ENCODE measurements around the gene KRT74.

The KRT74 gene

DNA sequence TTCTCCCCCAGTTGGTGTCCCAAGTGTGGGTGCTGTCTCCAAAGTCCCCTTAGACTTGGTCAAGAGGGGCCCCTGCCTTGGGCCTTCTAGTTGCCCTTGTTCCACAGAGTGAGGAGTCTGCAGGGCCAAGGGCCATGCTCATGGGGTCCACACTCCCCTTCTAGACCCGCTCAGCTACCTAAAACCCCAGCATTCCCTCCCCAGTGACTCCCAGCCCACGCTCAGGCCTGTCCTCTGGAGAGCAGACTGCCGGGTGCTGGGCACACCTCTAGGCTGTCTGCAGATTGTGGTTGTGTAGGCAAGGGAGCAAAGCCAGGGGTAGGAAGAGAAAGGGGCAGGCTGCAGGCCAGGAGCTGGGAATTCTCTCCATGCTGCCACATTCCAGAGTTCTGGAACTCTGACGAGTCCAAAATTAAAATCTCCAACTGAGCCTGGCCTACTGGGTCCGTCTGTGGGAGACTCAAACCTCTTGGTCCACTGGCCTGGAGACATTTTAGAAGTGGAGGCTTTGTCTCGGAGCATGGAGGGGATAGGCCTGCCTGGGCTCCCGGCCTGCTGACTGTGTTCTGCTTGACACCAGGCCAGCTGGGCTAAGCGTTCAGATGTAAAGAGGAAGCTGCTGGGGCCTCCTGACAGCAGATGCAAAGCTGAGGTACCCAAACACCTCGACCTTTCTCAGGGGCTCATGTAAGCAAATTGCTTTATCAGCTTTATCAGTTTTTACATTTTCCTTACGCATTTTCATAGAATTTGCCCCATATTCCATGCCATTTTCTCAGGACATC, 39.8 kb downstream of the KRT74 start:
- DNase-seq = no peak

DNA sequence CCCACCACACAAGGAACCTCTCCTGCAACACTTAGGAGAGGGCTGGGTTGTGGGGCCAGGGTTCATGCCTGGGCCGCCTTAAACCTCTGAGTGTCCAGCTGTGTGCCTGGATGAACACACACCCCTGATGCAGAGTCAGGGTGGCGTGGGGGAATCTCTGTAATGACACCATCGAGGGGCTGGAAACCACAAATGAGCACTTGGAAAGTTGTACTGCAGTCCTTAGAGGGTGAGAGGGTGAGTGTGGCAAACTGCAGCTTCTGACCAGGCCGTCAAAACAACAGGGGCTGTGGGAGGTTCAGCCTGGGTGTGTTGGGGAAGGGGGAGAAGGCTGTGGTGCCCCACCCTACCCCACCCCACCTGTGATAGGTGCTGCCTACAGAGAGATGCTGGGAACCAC, 41.0 kb downstream of the KRT74 start:
- DNase-seq = no peak

DNA sequence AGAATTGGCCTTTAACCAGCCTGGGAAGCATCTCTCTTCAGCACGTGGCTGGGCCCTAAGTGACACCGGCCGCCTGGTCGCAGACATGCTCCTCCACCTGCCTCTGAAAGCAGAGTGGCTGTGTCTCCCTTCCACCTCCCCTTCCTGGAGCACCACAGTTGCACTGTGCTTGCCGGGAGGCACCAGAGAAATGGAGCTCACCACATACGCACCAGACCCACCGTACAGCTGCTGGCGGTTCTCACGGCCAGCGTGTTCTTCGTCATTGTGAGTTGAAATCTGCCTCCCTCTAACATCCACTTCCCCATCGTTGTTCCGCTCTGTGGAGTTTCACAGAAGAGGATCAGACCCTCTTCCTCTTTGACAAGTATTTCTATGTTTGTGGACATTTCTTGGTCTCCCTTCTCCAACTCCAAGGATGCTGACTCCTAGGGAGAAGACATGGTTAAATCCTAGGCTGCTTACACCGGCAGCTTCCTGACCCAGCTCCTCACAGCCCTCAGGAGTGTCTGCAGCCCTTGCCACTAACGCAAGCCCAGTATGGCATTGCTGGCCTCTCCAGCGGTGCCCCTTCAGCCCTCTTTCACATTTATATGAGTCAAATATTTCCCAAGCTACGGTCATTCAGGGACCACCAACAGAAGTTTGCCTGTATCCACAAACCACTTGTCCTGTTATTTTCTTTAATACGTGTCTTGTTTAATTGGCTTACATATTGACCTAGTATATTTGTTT, 41.9 kb downstream of the KRT74 start:
- no peak for DNase-seq

DNA sequence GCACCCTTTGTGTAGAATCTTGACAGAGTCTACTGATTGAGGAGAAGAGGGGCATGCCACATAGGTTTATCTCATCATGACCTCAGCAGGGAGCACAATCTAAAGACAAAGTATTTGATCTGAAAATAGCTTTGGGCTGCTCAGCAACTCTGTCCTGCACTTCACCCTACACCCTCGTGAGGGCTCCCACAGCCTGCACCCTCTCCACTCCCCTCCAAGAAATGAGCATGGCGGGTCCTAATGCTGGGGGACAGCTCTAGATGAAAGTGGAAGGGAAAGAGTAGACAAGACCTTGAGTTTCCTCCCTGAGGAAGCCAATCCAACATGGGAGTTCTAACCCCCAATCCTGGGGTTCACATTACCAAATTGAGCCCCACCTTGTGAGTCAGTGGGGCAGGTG, 42.7 kb downstream of the KRT74 start:
- DNase-seq = no peak

DNA sequence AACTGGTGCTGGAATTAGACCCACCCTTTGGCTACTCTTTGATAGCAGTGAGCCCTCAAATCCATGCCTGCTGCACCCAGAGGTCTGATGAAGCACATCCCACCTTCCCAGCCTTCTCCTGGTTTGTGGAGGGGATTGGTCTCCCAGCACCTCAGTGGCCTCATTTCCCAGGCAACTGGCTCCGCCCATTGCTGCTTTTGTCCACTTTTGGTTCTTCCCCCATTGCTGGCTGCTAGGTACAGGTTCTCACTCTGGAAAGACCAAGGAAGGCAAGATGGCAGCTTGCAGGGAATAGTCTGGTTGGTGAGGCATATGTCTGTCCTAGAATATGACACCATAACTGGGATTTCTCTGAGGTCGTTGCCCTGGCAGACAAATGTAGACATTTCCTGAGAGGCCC, 43.3 kb downstream of the KRT74 start:
- DNase-seq = no peak

DNA sequence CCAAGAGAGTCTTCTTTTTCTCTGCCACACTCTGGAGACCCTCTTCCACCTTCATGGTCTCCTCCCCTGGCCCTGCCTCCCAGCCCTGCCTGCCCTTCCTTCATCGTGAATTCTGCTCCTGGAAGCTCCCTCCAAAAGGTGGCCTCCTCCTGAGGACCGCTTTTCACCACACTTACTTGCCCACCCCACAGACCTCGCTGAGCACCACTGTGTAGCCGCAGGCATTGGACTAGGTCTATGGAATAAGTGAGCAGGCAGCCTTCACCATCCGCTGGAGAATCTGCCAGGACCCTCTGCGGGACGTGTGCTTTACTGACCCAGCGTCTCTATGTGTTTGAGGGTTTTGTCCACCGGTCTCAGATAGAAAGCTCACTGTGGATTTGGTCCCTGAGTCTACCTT, 43.8 kb downstream of the KRT74 start:
- no peak for DNase-seq

DNA sequence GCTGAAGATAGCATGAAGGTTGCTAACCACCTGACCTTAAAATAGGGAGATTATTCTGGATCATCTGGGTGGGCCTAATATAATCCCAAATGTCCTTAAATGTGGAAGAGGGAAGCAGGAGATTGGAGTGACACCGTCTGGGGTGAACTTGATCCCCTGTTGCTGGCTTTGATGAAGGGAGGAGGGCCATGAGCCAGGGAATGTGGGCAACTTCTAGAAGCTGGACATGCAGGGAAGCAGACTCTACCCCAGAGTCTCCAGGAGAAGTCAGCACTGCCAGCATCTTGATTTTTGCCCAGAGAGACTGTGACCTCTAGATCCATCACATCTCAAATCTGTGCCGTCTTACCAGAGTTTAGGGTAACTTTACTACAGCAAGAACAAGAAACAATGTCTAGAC, 44.2 kb downstream of the KRT74 start:
- DNase-seq = no peak

DNA sequence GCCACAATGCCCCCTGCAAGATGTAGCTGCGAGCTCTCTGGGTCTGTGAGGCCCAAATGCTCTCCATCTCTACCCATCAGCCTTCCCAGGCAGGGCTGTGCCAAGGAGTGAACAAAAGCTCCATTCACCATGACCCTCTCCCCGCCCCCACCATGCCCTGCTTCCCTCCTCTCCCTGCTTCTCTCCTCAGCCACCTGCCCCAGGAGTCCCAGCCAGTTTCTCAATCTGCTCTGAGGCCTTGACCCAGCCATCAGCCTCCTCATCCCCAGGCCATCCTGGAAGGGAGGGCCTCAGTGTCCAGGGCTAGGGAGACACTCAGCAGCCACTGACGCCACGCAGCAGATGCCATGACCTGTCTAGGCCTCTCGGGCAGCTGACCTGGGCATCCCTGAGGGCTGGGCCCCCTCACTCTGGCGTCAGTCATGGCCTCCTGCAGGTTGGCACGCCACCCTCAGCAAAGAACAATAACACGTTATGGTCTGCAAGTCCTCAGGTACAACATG, 45.0 kb downstream of the KRT74 start:
- DNase-seq = no peak

DNA sequence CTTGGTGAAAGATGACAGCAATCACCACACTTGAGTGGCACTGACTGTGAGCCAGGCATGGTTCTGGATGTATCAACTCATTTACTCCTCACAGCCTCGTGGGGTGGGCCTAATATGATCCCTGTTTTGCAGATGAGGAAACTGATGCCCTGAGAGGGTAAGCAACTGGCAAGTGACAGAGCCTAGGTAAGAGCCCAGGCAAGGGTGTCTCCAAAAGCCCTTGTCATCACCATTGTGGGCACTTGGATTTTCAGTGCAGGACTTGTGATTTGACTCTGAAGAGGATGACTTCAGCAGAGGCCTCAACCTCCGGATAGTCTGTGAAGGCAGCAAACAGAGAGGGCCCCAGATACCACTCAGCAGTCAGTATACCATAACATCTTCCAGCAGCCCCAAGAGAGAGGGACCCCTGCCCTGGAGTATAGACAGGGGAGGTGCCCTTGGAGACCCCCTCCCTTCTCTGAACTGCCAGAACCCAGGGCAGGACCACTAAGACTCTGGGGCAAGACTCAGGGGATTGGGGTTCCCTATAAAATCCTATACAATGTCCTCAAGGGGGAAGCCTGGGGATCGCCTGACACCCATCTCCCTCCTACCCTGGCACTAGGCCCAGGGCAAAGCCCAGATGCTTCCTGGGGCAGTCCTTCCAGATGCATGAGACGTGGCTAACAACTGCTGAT, 46.4 kb downstream of the KRT74 start:
- DNase-seq = no peak

DNA sequence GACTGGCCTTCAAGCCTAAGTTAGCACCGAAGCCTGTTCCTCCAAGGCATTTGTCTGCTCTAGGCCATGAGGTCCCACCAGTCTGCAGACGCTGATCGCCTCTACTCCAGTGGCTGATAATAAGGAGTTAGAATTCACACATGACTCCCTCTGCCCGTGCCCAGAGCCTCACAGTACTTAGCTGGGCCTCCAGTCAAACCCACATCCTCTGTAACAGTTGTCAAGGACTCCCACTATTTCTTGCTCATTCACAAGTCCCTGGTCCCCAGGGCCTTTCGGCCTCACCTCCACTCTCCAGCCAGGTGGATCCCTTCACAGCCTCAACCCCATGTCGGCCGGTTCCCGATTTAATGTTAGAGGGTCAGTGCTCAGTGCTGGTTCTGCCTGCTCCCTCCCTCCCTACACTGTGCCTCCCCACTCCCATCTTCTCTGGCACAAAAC, 47.1 kb downstream of the KRT74 start:
- DNase-seq = no peak

DNA sequence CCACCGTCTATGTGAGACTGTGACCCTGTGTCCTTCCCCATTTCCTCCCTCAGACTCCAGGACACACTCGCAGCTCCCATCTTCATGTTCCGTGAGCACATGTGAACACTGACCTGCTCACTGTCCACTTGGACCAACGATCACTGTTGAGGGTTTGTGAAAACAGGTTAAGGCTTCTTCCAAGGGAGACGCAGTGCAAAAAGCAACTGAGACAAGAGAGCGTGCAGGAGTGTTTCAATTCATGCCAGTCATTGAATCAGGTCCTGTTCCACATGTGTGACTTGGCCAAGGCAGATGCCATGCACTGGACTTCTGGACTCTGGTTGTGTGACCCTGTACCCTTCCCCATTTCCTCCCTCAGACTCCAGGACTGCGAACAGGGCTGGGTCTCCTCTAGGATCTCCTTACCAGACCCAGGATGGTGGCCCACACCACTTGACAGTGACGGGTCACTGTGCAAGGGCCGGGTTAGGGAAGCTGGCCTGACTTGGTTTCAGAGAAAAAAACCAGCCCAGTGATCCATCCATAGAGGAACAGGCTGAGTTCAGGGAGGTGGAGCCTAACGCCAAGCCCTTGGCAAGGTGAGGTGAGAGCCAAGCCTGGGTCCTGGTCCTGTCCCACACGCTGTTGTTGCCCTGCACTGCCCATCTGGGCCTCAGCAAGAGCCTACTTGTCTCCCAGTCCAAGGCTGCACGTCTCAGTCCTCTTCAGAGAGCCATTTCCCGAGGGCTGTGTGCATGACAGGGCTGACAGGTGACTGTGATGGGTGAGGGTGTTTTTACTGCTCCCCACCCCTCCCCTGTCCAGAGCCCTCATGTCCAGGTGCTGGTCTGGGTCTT, 47.8 kb downstream of the KRT74 start:
- DNase-seq = no peak

DNA sequence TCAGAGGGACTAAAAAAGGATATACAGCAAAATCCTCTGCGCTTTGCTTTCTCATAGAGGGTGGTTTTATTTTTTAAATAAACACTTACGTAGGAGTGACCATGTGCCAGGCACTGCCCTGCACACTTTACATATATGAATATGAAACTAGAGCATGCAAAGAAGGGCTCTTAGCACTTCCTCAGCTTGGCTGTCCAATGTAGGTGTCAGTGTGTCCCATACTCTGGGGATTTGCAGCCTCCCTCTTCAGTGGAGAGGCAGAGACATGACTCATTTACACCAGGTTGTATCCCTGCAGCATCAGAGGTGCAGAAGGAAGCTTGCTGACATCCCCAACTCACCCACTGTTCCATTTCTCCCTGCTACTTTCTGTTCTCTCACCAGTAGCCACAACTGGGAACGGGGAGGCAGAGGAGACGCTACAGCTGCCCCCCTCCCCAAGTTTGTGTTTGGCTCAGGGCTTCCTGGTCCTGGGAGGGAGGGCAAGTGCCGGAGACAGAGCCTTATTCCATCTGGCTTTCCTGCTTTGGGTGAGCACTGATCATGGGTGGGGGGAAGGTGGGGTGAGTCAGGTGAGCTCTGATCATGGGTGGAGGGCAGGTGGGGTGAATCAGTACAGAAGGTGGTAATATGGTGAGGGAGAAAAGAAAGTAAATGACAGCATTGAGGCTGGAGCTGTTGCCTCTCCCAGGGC, 48.6 kb downstream of the KRT74 start:
- no peak for DNase-seq

DNA sequence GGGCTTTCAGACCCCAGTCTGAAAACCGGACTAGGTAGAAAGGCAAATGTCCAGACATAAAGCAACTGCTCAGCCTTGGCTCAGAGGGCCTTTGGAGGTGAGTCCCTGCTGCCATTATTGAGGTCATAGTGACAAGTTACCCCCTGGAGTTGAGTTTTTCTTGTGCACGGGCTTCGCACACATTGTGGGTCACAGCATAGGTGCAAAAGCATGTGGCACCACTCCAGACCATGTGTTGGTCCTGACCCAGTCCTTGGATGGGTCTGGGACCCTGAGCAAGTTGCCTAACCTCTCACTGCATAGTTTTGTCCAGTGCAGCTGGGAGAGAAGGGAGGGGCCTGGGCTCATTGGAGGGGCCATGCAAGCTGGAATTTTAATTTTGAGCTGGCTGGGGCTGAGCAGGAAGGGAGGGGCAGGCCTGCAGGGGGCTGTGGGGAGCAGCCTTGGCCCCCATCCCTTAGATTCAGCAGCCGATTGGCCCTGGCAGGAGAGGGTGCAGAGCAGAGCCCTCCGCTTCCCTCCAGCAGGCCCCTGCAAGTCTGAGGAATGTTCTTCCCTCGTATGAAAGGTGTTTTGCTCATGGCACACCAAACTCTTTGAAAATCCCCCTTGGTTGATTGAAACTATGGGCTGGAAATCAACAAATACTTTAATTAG, 49.3 kb downstream of the KRT74 start:
- no peak for DNase-seq

DNA sequence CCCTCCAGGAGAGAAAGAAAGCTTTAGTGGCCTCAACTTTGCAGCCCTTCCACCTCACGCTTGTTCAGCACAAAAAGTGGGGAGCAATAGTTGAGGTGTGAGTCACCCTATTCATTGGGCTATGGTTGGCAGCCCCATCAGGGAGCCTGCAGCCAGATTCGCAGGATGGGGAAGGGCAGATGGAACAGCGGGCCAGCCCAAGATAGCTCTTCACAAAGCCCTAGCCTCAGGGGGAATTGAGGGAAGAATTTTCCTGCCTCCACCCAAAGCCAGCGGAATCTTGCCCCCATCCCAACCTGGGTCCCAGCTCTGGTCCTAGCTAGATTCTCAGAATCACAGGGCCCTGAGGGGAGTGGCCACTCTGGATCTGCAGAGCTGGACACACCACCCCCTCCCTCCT, 49.8 kb downstream of the KRT74 start:
- DNase-seq = no peak

DNA sequence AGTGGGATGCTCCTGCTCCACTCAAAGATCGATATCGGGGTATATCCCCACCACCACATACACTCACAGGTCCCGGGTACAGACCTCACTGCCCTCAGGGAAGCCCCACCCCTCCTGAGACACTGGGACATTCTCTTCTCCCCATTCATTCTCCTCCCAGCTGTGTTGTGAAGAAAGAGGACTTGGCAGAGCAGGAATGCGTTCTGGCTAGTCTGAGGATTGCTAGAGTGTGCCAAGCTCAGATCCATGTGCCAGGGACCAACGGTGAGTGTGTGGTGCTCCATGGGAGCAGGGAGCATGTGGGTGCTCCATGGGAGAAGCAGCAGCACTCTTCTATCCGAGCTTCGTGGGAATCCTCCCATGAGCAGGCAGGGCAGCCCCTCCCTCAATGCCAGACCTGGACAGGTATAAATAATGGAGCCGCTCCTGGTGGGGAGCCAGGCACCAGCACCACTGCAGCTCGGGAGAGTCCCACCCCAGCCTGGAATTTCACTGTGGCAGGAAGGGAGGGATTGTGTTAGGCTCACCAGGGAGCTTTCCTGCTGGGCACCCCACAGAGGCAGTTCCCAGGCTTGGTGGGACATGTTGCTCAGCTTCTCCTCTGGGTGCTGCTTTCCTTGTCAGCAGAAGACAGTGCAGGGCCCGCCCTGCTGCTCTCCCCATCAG, 51.2 kb downstream of the KRT74 start:
- DNase-seq = no peak

DNA sequence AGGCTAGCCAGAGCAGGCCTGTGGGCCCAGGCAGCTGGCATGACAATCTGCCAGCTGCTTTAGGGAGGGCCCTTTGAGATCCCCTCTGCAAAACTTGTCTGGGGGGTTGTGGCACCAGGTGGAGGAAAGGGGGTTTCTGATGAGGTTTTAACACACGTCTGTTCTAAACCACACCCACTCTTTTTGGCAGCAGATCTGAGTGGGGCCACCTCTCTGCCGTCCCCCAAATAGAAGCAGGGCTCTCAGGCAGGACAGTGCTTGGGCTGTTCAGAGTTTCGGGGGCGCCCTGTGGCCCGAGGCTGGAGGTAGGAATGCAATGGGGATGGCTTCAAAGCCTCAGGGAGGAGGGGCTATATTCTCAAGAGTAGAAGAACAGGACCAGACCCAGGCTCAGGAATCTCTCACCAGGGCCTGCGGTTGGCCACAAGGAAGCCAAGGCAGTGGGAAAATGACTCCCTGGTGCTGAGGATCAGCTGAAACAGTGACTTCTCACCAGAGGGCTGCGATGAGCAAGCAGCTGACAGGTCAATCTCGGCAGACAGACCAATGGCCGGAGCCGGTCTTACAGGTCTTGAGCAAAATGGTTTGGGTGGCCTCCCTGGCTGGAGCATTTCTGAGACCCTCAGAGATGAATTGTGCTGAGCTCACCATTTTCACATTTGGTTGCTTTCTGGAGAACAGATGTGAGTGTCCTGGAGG, 51.9 kb downstream of the KRT74 start:
- DNase-seq = no peak

DNA sequence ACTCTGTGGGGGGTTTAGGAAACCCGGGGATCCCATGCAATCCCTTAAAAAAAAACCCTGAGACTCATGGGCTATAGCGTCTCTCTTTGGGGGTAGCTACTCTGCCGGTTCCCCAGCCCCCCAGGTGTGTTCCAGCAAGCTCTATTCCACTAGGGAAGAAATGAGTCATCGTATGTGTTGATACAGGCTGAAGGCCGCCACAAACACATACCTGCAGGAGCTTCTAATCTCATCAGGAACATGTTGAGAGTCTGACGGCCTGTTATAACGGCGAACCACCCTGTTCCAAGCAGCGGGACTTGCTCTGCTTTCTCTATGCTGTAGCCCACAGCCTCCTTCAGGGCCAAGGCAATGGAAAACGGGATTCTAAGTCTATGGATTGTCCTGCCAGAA, 52.5 kb downstream of the KRT74 start:
- no peak for DNase-seq

DNA sequence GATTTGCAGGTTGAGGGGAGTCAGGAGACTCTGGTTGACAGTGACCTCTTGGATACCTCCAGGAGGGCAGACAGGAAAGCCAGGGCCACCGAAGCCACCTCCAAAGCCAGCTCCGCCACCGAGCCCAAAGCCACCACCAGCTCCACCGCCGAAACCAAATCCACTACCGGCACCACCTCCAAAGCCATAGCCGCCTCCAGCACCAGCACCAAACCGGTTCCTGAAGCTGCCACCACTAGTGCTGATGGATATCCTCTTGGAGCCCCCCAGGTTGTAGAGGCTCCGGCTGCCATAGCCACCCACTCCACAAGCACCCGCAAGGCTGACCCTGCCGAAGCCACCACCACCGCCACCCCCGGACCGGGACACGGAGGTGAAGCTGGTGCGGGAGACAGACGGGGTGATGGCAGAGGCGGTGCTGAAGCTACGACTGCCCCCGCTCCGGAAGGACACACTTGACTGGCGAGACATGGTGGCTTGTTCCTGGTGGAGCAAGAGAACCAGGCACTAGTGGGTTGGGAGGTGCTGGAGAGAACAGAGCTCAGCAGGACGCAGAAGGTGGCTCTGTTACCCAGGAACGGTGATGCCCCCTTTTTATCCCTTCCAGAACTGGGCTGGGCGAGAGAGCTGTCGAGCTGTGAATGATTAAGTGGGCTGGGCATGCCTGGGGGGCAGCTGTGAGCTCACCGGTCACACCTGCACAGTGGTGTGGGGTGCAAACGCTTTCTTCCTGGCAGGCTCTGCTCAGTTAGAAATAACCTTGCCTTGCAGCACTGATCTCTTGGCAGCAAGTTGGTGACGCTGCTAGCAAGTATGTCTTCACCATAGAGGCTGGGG, 53.6 kb downstream of the KRT74 start, which contains the start of gene KRT5:
Gene KRT5 (minus strand): TSS at position 569 of the 837 bp plus-strand sequence. CDS start 98 bp downstream, at position 471.
- DNase-seq = no peak

DNA sequence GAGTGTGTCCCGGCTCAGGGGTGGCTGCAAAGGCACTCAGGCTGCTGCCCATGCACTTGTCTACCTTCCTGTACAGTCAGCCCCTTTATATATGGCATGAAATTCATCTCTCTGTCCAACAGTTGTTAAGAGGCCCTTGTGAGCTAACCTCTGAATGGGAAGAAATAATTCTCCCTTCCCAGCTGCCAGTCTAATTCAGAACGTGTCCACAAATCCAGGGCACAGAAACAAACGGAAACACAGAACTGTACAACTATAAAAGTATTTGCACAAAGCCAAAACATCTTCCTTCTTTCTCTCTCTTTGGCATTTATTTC, 54.3 kb downstream of the KRT74 start:
- DNase-seq = no peak

Measured in effector CD8-positive, alpha-beta T cell (primary cell).